Superior temporal gyrus (tissue), 1 donor: Measurements from ENCODE around the gene ARIH1.
"Not testable (repeated sequence)": the region's sequence is repeated elsewhere in the genome, so short reads cannot be mapped to it uniquely, and the experiment has no call there.

ENCODE experiments used
- DNase-seq: peaks from one replicate; pipeline ENCODE4 v3.0.0-alpha.2; 2016; ENCODE audit errors: extremely low spot score

The ARIH1 gene

GRCh38 chr15:72604794-72605193, 130.7 kb downstream of the ARIH1 start:
- no peak for DNase-seq

DNA sequence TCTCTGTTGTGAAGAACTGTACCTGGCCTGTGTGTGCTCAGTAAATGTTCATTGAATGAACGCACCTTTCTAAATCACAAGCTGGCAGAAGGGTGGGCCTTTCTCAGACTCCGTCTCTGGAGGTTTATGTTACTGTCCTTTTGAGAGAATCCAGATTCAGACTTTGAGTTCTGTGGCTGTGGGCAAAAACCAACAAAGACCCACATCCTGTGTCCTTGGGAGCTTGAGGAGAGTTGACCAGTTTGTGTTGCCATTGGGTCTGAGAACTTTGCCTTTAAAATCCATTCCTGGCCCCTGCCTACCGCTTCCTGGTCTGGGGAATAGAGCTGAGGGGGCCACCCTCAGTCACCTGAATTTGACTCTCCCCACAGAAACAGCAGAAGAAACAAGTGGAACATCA, 134.0 kb downstream of the ARIH1 start:
- not testable (repeated sequence) for DNase-seq

GRCh38 chr15:72609862-72610261, 135.7 kb downstream of the ARIH1 start:
- DNase-seq, result no peak

DNA sequence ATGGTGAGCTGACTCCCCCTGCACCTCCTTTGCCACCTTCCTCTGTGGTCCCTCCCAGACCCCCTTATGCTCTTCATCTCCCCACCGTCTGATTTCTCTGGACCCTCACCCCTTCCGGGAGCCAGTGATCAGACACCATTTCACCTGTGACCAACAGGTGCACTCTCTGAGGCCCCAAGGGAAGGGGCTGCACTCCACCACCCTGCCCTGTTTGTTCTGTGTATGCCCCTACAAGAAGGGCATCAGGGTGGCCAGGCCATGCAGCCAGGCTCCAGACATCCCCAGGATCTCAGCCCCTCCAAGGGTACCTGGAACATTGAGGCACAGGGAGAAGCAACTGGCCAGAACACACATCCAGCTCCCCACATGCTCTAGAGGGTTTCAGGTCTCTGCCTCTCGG, 138.2 kb downstream of the ARIH1 start:
- DNase-seq, result not testable (repeated sequence)

DNA sequence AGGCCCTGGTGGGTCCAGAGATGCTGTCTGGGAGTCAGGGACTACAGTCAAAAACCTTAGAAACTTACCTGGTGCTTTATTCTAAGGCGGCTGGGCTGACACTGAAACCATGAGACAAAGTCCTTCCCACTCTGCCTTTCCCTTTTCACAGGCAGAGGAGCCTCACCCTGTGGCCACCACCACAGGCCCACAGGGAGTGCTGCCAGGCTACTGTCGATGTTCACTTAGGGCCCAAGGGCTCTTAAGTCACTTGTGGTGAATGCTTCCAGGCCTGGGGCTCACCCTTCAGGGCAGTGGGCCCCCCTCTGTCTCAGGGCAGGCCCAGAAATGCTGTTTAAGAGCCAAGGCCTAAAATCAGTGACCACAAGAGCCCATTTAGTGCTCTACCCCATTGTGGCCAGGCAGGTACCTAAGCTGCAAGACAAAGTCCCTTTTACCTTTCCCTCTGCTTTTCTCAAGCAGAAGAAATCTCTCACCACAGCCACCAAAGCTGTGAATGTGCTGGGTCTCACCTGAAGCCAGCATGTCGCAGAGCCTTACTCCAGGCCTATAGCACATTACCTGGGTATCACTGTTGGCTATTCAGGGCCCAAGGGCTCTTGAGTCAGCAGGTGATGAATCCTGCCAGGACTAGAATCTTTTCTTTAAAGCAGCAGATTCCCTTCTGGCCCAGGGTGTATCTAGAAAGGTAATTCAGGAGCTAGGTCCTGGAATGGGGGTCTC, 140.8 kb downstream of the ARIH1 start:
- DNase-seq, result no peak

GRCh38 chr15:72615533-72616233, 141.6 kb downstream of the ARIH1 start:
- not testable (repeated sequence) for DNase-seq

GRCh38 chr15:72616491-72617210, 142.5 kb downstream of the ARIH1 start:
- DNase-seq, result no peak

- DNase-seq, result not testable (repeated sequence)
These were observed 149.7 kb downstream of the ARIH1 start for GRCh38 chr15:72623854-72624253.

DNA sequence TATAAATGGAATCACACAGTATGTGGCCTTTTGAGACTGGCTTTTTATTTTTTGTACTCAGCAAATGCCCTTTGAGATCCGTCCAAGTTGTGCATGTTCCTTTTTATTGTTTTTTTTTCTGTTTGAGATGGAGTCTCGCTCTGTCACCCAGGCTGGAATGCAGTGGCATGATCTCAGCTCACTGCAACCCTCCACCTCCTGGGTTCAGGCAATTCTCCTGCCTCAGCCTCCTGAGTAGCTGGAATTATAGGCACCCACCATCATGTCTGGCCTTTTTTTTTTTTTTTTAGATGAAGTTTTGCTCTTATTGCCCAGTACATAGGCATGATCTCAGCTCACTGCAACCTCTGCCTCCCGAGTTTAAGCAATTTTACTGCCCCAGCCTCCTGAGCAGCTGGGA, 152.0 kb downstream of the ARIH1 start:
- not testable (repeated sequence) for DNase-seq

DNA sequence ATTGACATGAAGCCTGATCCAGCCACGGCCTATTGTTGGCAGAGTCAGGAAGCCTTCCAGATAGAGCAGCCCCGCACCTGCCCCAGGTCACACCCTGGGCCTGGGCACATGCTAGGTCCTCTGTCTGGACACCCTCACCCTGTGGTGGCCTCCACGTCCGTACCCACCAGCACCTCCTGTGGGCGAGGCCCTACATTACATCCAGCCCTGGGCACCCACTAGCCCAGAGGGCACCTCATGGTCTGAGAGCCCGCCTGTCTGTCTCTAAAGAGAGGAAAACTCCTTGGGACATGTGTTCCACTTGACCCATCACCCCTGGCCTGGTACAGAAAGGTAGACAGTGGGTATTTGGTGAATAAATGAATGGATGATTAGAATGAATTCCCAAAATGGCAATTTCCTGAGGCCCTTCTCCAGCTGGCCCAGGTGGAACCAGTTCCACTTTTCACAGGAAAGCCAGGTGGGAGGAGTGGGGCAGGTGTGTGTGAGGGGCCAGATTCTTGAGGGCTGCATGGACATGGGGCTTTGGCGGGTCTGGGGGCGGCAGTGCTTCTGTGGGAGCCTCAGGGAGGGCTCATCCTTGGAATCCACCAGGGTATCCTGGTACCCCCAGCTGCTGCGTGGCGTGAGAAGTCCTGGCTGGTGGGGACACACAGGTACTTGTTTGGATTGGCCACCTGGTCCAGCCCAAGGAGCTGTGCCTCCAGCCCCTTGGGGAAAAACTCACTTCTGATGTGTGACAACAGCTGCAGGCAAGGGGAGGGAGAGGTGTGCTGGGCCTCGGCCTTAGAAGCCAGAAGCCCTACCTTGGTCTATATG, 154.3 kb downstream of the ARIH1 start:
- not testable (repeated sequence) for DNase-seq

DNA sequence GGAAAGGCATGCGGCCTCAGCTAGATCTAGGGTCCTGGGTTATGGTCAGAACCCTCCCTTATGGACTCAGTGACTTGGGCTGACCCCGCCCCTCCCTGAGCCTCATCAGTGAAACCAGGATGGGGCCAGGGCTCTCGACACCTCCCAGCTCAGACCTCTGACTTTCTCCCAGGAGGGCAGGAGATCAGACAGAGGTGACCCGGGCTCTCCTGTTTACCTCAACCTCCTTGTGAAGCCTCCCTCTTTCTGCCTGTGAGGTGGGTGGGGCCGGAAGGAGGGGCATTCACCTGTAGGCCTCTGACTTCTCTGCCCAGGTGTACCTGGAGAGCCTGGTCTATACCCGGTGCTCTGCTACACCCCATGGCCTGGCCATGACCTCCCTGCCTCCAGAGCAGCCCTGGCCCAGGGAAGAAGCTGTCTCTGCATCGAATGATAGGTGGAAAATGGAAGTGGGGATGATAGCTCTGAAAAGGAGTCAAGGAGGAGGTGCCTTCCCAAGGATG, 155.0 kb downstream of the ARIH1 start:
- not testable (repeated sequence) for DNase-seq

DNA sequence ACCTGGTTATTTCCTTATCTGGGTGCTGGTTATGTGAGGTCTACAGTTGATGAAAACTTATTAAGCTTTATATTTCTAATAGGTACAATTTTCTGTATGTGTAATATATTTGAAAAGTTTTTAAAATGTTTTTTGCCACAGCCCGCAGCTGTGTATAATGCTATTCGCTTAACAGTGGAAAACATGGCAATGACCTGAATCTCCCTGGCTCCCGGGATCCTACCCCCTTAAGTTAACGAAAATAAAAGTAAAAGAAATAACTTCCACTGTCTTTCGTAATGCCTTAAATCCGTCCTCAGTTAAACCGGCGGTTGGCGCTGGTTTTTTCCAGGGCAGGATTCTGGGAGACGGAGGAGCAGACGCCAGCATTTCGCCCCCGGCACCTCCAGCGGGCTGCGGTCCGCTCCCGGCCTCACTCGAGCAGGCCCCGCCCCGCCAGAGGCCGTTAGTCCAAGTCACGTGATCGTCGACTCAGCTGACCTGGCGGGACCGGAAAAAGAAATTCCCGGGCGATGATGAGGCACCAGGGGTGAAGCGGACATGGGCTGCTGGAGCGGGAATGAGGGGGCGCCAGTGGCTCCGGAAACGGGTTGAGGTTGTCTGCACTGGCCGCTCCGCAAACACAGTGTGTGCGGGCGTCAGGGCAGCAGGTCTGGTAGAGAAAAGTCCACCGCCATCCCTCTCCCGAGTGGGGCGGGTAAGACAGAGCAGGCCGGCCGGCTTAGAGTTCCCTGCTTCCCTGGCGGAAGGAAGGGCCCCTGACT, 162.6 kb downstream of the ARIH1 start:
- DNase-seq, result peak; percentile 79

DNA sequence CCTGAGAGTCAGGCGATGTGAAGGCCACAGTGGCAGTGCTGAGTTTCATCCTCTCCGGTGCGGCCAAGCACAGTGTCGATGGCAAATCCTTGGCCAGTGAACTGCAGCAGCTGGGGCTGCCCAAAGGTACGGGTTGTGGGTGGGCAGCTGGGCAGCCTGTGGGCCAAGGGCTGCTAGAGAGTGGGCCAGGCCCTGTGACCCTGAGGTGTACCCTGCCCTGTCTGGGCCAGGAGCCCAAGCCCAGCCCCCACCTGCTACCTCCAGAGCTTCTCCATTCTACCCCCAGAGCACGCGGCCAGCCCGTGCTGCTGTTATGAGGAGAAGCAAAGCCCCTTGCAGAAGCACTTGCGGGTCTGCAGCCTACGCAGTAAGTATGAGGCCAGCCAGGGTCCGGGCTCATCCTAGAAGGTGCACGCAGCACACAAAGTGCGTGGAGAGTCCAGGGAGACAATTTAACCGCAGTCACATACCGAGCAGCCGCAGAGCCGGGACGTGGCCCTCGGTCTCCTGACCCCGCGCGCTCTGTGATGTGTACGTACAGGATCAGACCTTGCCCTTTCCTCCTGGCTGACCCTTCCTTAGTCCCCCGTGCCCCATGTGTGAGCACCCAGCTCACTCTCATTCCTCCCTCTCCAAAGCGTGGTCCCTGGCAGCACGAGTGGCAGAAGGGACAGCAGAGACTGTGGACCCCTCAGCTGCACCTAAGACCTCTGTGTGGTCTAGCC, 165.8 kb downstream of the ARIH1 start:
- not testable (repeated sequence) for DNase-seq

GRCh38 chr15:72642271-72642670, 168.1 kb downstream of the ARIH1 start:
- not testable (repeated sequence) for DNase-seq

- DNase-seq, result not testable (repeated sequence)
These were observed 174.6 kb downstream of the ARIH1 start for GRCh38 chr15:72648631-72649253.
